ENCODE data around the gene BTBD7.

The BTBD7 gene

DNA sequence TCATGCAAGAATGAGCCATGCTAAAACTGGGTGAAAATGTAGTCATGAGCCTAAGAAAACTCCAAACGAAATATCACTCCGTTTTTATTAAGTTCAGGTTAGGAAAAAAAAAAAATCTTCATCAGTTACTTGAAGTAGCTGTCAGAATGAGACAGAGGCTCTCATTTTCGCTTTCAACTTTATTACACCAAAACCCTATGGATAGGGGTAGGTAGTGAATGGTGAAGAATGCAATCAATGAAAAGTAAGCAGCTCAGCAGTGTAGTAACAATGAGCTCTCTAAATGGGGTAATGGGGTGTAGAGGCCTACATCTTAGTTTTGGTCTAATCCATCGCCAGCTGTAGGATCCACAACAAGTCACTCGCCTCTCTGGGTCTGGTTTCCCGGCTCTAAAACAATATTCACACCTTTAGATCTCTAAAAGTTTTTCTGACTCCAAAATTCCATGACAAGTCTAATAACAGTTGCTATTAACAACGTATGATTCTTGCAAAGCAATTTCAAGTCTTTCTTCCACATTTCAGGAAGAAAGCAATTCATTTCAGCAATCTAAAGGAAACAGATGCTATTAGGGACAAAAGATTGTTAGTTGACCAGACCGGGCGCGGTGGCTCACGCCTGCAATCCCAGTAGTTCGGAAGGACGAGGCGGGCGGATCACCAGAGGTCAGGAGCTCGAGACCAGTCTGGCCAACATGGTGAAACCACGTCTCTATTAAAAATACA lies 1.7 kb downstream of the BTBD7 start:
- no peak for DNase-seq (ENCODE audit: low read depth in 2 of 2)

DNA sequence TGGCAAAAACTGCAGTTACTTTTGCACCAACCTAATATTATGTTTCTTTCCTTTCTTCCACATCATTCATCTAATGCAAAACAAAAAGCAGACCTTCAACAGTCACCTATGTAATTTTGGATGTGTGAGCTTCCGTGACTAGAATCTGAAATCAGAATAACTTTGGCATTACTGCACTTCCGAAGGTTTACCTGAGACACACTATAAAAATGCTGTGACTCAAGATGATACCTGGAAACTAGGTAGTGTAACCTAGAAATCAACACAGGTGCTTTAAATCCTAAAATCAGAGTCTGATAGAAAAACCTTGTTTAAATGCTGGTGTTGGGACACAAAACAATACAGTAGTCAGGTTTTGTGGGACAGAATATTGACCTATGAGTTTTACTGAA lies 2.2 kb downstream of the BTBD7 start:
- no peak for DNase-seq (ENCODE audit: low read depth in 2 of 2)

DNA sequence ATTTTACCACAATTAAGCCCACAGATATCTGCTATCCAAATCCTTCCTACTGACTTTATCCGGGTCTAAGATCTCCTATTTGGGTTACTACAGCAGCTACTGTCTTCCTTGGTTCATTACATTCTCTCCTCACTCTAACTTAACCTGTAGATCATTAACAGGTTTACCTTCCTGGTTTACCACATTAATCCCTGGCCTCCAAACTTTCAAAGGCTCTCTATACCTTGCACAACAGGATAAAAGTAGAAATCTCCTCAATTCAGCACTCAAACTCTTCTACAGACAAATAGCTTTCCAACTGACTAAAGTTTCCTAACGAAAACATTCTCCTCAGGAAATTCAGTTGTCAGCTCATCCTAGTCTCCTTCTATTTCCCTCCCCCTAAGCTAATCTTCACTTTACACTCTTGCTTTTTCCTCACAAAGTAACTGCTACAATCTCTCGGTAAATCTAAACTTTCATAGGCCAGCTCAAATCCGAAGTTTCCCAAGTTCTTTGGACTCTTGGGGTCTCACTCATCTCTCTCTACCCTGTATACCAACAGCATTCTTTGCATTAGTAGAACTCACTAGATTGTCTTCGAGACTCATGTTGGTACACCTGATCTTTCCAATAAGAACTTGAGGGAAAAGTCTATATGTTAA lies 2.7 kb downstream of the BTBD7 start:
- DNase-seq (ENCODE audit: low read depth in 2 of 2) = no peak

DNA sequence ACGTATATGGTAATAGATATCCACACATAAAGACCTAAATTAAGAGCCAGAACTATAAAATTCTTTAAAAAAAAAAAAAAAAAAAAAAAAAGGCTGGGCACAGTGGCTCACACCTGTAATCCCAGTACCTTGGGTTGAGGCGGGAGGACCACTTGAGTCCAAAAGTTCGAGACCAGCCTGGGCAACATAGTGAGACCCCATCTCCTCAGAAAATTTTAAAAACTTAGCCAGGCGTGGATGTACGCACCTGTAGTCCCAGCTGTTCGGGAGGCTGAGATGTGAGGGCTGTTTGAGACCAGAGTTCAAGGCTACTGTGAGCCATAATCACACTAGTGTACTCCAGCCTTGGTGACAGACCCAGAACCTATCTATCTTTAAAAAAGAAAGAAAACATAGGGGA lies 4.3 kb downstream of the BTBD7 start:
- no peak for DNase-seq (ENCODE audit: low read depth in 2 of 2)

DNA sequence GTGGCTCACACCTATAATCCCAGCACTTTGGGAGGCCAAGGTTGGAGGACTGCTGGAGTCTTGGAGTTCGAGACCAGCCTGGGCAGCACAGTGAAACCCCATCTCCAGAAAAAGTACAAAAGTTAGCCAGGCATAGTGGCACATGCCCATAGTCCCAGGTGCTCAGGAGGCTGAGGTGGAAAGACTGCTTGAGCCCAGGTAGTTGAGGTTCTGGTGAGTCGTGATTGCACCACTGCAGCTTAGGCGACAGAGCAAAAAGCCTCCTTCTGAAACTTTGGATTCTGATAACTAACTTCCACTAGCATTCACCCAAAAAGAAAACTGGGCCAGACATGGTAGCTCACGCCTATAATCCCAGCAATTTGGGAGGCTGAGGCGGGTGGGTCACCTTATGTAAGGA lies 6.6 kb downstream of the BTBD7 start:
- DNase-seq (ENCODE audit: low read depth in 2 of 2) = no peak

DNA sequence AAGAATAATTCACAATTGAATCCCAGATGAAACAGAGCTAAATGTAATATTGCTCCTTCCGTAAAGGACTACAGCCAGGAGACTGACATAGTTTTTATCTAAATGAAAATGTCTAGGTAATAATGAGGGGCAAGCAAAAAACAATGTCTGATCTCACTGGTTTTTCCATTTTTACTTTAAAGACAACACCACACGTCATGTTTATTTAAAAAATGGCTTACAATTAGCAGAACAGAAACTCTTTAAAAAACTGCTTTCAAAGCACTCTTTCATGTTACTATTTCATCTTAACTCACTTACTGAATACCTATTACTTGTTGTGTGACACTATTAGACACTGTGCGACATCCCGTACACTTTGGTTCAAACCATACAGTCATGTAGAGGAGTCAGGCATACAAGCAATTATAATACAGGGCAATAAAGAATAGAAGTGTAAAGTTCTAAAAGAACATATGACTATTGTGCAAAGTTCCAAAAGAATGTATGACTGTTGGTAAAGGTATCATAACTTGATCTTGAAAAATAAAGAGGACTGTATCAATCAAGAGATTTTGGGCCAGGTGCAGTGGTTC lies 9.1 kb downstream of the BTBD7 start:
- no peak for DNase-seq (ENCODE audit: low read depth in 2 of 2)

DNA sequence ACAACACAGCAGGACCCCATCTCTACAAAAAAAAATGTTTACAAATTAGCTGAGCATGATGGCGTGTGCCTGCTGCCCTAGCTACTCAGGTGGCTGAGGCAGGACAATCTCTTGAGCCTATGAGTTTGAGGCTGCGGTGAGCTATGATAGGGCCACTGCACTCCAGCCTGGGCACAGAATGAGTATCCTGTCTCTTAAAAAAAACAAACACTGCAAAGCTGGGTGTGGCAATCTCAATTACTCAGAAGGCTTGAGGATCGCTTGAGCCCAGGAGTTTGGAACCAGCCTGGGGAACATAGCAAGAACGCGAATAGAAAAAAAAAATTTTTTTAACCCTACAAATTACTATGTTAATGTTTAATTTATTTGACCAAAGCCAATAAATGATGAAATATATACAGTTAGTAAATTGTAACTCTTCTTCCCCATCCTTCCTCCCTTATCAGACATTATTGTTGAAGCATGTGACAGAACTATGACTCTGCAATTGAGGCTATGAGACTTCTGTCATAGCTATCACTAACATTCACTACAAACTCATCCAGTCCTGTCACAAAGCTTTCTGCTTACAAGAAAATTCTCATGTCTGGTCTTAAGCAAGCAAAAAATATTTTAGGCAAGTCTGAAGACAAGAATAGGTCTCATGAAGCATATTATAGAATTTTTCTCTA lies 9.8 kb downstream of the BTBD7 start:
- no peak for DNase-seq (ENCODE audit: low read depth in 2 of 2)

DNA sequence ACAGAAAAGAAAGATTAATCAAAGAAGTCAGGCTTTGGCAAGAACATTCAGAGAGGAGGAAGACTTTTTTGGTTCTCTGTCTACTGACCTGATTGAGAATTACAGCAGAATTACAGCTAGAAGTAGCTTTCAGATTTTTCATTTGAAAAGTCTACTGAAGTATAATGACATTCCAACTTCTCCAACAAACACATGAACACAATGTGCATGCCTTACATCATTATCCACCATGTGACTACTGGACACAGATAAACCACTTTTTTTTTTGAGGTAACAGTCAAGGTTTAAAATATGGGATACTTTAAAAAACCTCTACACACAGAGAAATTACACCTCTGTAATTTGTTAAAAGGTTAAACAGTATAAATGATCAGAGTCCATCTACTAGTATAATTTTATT lies 12.3 kb downstream of the BTBD7 start:
- no peak for DNase-seq (ENCODE audit: low read depth in 2 of 2)

DNA sequence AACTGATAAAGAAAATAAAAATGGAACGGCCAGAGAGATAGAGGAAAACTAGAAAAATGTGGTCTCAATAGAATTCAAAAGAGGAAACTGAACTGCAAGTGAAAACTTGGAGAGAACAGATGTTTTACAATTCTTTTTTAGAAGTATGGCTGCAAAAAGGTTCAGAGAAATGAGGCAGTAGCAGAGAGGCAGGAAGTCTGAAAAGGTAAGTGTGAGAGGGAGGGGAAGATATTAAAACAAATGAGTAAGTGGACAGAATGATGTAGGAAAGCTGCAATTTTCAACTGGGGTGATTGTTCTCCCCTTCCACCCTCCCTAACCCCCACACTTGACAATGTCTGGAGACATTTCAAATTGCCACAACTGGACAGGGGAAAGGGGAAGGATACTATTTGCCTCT lies 12.9 kb downstream of the BTBD7 start:
- DNase-seq (ENCODE audit: low read depth in 2 of 2) = no peak

DNA sequence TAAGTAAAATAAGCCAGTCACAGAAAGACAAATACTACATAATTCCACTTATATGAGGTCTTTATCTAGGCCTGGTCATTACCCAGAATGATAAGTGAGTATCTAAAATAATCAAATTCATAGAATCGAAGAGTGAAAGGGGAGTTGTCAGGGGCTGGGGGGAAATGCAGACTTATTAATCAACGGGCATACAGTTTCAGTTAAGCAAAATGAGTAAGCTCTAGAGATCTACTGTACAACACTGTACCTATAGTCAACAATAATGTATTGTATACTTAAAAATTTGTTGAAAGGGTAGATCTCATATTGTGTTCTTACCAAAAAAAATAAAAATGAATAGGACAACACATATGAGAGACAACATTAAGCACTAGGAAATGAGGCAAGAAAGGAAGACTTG lies 13.3 kb downstream of the BTBD7 start:
- no peak for DNase-seq (ENCODE audit: low read depth in 2 of 2)

DNA sequence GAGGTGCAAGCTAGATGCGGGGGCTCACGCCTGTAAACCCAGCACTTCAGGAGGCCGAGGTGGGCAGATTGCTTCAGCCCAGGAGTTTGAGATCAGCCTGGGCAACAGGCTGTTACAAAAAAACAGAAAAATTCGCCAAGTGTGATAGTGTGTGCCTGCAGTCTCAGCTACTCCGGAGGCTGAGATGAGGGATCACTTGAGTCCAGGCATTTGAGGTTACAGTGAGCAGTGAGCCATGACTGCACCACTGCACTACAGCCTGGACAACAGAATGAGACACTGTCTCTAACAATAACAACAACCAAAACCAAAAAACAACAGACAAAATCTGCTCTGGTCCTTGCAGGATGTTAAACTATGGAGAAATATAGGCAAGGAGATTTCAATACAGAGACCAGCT lies 13.9 kb downstream of the BTBD7 start:
- no peak for DNase-seq (ENCODE audit: low read depth in 2 of 2)

DNA sequence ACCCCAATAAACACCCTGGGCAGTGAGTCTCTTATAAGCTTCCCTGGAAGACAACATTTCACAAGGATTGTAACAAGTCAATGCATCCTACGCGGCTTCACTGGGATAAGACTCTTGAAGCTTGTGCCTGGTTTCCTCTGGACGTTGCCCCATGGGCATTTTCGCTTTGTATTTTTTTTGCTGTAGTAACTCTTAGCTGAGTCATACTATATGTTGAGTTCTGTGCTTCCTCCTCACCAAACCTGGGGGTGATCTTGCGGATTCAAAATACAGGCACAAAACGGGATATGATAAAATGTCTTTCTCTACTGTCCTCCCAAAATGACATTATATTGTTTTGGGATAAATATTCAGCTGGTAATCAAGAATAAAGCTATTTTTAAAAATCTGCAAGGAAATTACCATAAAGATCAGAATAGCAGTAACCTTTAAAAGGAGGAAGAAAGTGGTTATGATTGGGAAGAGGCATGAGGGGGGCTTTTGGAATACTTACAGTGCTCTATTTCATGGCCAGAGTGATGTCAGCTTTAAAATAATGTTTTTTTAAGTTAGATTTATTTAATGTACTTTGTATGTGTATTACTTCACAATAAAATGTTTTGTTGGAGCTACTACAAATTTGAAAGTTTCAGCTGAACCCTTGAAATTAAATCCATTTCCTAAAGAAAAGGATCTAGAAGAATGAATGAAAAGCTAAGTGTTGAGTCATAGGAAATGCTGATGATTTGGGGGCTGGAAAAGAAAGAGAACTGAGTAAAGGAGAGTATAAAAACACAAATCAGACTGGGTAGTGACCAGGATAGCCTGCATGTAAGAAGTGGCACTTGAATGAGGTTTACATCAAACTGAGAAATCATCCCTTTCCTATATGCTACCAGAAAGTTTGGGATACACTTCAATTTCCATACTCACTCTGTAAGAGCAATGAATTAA lies 14.7 kb downstream of the BTBD7 start:
- no peak for DNase-seq (ENCODE audit: low read depth in 2 of 2)

DNA sequence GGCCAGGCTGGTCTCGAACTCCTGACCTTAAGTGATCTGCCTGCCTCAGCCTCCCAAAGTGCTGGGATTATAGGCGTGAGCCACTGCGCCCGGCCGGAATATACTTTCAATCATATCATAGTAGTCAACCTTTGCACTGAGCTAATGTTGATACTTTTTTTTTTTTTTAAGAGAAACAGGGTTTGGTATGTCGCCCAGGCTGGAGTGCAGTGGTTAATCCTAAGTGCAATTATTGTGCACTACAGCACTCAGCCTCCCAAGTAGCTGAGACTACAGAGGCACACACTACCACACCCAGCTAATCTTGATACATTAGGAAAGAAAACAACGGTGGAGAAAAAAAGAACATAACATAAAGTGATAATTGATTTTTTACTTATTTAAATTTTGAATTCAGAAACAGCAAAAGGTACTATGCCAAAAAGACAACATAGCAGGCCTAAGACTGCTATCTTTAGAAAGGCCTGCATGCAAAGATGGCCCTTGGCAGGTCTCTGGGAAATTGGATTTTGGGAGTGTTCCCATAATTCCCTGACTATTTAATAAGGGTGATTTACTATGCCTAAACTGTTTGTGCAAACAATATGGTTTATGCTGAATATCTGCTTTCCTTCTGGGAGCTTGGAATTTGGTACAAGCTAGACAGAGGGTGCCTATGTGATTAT lies 15.5 kb downstream of the BTBD7 start:
- DNase-seq (ENCODE audit: low read depth in 2 of 2) = no peak

DNA sequence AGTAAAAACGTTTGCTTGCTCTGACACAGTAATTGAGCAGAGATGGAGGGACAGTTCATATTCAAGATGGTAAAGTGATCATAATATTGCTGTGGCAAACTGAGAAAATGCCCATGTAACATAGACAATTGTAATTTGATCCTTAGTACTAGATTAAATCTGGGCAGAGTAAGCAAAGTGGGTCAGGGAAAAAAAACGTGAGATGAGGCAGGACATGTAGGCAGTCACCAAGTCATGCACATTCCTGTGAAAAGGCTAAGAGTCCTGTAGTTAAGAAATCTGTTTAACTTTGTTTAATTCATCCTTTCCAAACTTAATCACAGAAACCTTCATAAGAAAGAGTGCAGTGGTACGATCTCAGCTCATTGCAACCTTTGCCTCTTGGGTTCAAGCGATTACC lies 16.1 kb downstream of the BTBD7 start:
- no peak for DNase-seq (ENCODE audit: low read depth in 2 of 2)

DNA sequence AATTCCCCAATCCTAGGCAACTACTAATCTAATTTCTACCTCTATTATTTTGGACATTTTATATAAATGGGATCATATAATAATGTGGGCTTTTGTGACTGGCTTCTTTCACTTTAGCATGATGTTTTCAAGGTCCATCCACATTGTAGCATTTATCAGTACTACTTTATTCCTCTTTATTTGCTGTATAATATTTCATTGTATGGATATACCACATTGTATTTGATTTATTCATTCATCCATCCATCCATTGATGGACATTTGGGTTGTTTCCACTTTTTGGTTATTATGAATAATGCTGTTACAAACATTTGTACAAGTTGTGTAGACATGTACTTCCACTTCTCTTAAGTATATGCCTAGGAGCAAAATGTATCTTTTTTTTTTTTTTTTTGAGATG lies 17.3 kb downstream of the BTBD7 start:
- no peak for DNase-seq (ENCODE audit: low read depth in 2 of 2)

DNA sequence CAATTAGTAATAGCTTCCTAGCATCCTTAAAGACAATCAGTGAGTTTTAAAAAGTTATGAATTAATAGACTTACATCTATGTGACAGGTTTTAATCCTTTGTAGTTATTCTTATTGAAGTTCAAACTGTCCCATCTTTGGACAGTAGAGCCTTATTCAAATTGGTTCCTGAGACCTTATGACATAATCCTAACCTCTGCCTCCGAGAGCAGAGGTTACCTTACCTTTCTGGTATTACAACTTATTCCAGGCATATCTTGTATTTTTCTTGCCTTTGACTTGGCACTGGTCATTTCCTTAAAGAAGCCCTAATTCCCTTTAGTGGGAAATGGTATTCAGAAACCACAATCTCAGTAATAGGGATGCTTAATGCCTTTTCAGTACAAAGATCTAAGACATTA lies 21.8 kb downstream of the BTBD7 start:
- DNase-seq (ENCODE audit: low read depth in 2 of 2) = no peak

DNA sequence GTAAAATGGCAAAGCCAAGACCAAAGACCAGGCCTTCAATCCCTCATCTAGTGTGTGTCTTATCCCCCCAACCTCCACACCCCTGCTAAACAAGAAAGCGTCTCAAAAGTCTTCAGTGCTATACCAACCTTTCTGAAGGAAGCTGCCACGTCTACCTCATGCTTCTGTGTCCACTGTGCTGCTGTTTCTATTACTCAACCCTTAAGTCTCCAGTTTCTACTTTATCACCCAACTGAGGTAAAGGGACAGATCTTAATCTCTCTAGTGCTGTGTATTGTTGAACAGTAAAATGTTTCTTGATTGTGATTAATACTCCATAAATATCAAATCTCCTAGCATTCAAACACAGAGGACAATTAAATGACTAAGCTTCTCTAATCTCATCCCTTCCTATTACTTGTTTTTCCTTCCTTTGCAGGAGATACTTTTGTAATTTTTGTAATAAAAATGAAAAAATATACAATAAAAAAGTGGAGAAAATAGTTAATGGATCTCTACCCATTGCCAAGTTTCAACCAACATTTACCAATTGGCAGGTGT lies 23.3 kb downstream of the BTBD7 start:
- DNase-seq (ENCODE audit: low read depth in 2 of 2) = no peak

DNA sequence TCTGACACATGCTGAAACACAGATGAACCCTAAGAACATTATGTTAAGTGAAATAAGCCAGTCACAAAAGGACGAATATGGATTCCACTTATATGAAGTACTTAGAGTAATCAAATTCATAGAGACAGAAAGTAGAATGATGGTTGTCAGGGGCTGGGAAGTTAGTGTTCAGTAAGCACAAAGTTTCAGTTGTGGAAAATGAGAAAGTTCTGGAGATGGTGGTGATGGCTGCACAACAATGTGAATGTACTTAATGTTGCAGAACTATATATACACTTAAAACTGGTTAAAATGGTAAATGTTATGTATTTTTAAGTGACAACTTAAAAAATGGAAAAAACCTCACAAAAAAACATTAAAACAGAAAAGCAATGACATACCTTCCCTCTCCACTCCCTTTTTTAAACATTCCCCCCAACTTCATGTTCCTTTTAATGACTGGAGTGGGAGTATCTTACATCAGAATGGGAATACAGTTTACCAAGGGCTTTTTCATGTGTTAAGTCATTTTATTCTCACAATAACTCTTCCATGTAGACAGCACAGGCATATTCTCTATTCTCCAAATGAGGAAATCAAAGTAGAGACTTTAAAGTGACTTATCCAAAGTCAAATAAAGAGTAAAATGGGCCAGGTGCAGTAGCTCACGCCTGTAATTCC lies 24.0 kb downstream of the BTBD7 start:
- no peak for DNase-seq (ENCODE audit: low read depth in 2 of 2)

DNA sequence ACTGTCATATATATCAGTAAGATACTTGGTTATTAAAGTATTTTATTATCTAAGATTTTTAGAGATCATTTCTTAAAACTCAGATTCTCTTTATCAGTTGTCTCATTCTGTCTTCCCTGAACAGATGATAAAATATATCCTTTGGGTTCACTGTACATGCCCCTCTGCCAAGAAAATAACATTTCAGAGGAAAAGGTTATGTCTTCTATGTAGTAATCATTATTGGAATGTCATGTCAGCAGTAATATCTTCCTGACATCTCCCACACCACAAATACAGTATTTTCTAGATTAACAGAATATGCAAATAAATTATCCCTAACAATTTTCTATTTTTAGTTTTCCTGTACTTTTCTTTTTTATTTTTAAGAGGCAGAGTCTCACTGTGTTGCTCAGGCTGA lies 26.0 kb downstream of the BTBD7 start:
- no peak for DNase-seq (ENCODE audit: low read depth in 2 of 2)

DNA sequence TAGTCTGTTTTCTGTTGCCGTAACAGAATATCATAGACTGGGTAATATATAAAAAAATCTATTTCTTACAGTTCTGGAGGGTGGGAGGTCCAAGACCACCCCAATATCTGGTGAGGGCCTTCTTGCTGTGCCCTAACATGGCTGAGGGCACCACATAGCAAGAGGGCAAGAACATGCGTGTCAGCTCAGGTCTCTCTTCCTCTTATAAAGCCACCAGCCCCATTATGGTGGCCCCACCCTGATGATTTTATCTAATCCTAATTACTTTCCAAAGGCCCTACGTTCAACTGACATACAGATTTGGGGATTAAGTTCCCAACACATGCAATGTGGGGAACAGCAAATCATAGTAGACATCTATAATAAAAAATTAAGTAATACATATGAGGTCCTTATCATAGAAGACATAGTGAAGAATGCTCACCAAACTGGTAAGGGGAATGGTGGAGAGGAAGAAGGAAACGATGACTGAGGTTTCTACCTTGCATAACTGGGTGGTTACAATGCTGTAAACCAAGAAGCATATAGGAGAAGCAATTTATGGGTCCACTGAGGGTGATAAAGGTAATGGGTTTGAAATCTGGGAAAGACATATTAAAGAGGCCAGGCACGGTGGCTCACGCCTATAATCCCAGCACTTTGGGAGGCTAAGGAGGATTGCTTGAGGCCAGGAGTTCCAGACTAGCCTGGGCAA lies 27.0 kb downstream of the BTBD7 start:
- no peak for DNase-seq (ENCODE audit: low read depth in 2 of 2)
